Stomach (tissue), 9 donors: ENCODE measurements around the gene RSPRY1. TPM values are rescaled to one million over a fixed set of nuclear protein-coding genes. Genes with fewer than 3 reads are reported as not detected.
"Not testable (repeated sequence)": the region's sequence is repeated elsewhere in the genome, so short reads cannot be mapped to it uniquely, and the experiment has no call there.

Experiments
- DNase-seq, 2 donors: peaks; one replicate each; pipeline versions ENCODE4 v3.0.0 to v3.0.0-alpha.2; 2013 to 2019
- H3K27ac ChIP-seq, 5 donors: fragments of 200-600 bp in 4 of 5; sonication (generic) in 4 of 5; one replicate each; pipeline ENCODE4 v1.5.1; 2013 to 2019; ENCODE audit warnings: mild to moderate bottlenecking in 1 of 5, moderate library complexity in 1 of 5
- H3K27me3 ChIP-seq, 3 donors: fragments of 200-600 bp; sonication (generic); one replicate each; pipeline ENCODE4 v1.5.1; 2017 to 2019; ENCODE audit warnings: mixed run types in 1 of 3
- H3K36me3 ChIP-seq, 4 donors: fragments of 200-600 bp; sonication (generic); 1 replicate in 3 of 4; 2 replicates in 1 of 4; pipeline ENCODE4 v1.5.1; 2016 to 2019
- H3K4me1 ChIP-seq, 4 donors: fragments of 200-600 bp; sonication (generic); one replicate each; pipeline ENCODE4 v1.5.1; 2016 to 2019
- H3K4me3 ChIP-seq, 4 donors: fragments of 200-600 bp; sonication (generic) in 3 of 4; one replicate each; pipeline ENCODE4 v1.5.1; 2016 to 2019; ENCODE audit warnings: mild to moderate bottlenecking in 1 of 4
- H3K9me3 ChIP-seq, 4 donors: fragments of 200-600 bp; sonication (generic); one replicate each; pipeline ENCODE4 v1.5.1; 2016 to 2019
- CTCF ChIP-seq, 7 experiments: fragments of 450-650 bp in 4 of 7; fragments of 200-600 bp in 3 of 7; sonication (generic) in 3 of 7; IDR thresholded peaks; one replicate each; pipeline ENCODE4 v1.5.1; 2016 to 2019; ENCODE audit warnings: antibody characterized with exemption in 7 of 7, control low read depth in 2 of 7, mild to moderate bottlenecking in 1 of 7
- EP300 ChIP-seq: sonication (generic); formaldehyde crosslinking; IDR thresholded peaks from one replicate; pipeline ENCODE4 v1.6.1; 2017; ENCODE audit warnings: antibody characterized with exemption
- POLR2A ChIP-seq, 4 donors: fragments of 450-650 bp; IDR thresholded peaks; one replicate each; pipeline ENCODE4 v1.6.1; 2016; ENCODE audit warnings: antibody characterized with exemption in 4 of 4, control low read depth in 2 of 4, mild to moderate bottlenecking in 1 of 4, moderate library complexity in 1 of 4
- POLR2AphosphoS5 ChIP-seq, 3 donors: sonication (generic); formaldehyde crosslinking; IDR thresholded peaks; one replicate each; pipeline ENCODE4 v1.6.1; 2016; ENCODE audit warnings: antibody characterized with exemption in 3 of 3
- WGBS, 5 donors: extraction: QIAGEN DNeasy Blood & Tissue Kit in 3 of 5; methylation state at CpG; one replicate each; pipeline versions ENCODE4 v1.1.5 to v1.1.7; 2013 to 2018; 5-methylcytosine and 5-hydroxymethylcytosine counted together
- intact Hi-C: fragments of 100-400 bp; cut with DNase I; formaldehyde crosslinking; loops from one replicate; pipeline ENCODE4 v1.15.1; 2023; ENCODE audit warnings: low total_unique reads
- polyA plus RNA-seq, 3 donors: library from polyadenylated mRNA; stranded (reverse); fragments of 200-250 nt; gene quantifications; one replicate each; pipeline ENCODE4 v1.2.3, GENCODE V29; 2013
- total RNA-seq, 5 donors: library from RNA; depleted of rRNA; stranded (reverse); fragments of >200 nt; gene quantifications; one replicate each; pipeline versions ENCODE4 v1.1.0 to v1.2.3, GENCODE V29; 2014 to 2016
- donor health status: healthy with polysubstance abuse.
- donor health status: Bipolar disorder and iron deficiency.
- donor health status: healthy.

Gene RSPRY1
- total and polyA plus RNA-seq, 8 donors, result 5.5 to 110 (median 13.3) TPM

- TF ChIP-seq POLR2A (IDR thresholded peaks at IDR 0.05), result no peak
- no peak for TF ChIP-seq EP300
- TF ChIP-seq CTCF (IDR thresholded peaks at IDR 0.05), result peak in 1 of 7 experiments; percentile 16
- TF ChIP-seq POLR2AphosphoS5 (IDR thresholded peaks at IDR 0.05), result peak in 2 of 3 donors; percentile 73 to 87
- H3K36me3 ChIP-seq, result peaks cover 0 to 15% (median 1%) of the 10 kb centered on the region in 4 donors
- H3K27me3 ChIP-seq, result no peaks in the 10 kb centered on the region
- H3K9me3 ChIP-seq, result no peaks in the 10 kb centered on the region
- peaks cover 46 to 75% (median 71%) of the 10 kb centered on the region in 4 donors for H3K4me1 ChIP-seq
- H3K4me3 ChIP-seq, result no peak overlapping the region
- WGBS, 5 donors, result 32 to 54% (median 42%) methylated on average over 5 to 11 of the region's 11 CpGs
- intact Hi-C loops, result no loop called here
- H3K27ac ChIP-seq, result peak overlapping the region; percentile 86 to 92 (median 92)
- peak; percentile 91 to 94 for DNase-seq
These were observed 78.8 kb downstream of the RSPRY1 start for GRCh38 chr16:57264950-57265371.

GRCh38 chr16:57265850-57266530 is 79.9 kb downstream of the RSPRY1 start:
- intact Hi-C loops, result no loop called here
- no peaks in the 10 kb centered on the region for H3K27me3 ChIP-seq
- peaks cover 0 to 7% (median 0%) of the 10 kb centered on the region in 4 donors for H3K36me3 ChIP-seq
- DNase-seq, result peak; percentile 91 to 93
- H3K4me3 ChIP-seq, result no peak overlapping the region
- H3K9me3 ChIP-seq, result no peaks in the 10 kb centered on the region
- no peak for TF ChIP-seq POLR2A (IDR thresholded peaks at IDR 0.05)
- peak; percentile 24 to 77 (median 60) for TF ChIP-seq POLR2AphosphoS5 (IDR thresholded peaks at IDR 0.05)
- TF ChIP-seq CTCF (IDR thresholded peaks at IDR 0.05), result no peak
- TF ChIP-seq EP300, result no peak
- peak overlapping the region; percentile 86 to 92 (median 92) for H3K27ac ChIP-seq
- H3K4me1 ChIP-seq, result peaks cover 46 to 75% (median 69%) of the 10 kb centered on the region in 4 donors
- 28 to 44% (median 32%) methylated on average over 16 of the region's 16 CpGs for WGBS, 5 donors

- intact Hi-C loops, result no loop called here
- TF ChIP-seq POLR2AphosphoS5 (IDR thresholded peaks at IDR 0.05) (no peak), POLR2A (IDR thresholded peaks at IDR 0.05) (no peak), EP300 (no peak), CTCF (IDR thresholded peaks at IDR 0.05) (no peak)
- Histone ChIP-seq H3K27ac (peak overlapping the region; percentile 86 to 92 (median 92)), H3K4me1 (peaks cover 46 to 80% (median 68%) of the 10 kb centered on the region in 4 donors), H3K27me3 (no peaks in the 10 kb centered on the region), H3K4me3 (no peak overlapping the region), H3K9me3 (no peaks in the 10 kb centered on the region), H3K36me3 (peaks cover 0 to 2% (median 0%) of the 10 kb centered on the region in 4 donors)
- 20 to 33% (median 32%) methylated on average over 6 of the region's 6 CpGs for WGBS, 5 donors
- peak; percentile 60 to 61 for DNase-seq
These were observed 80.6 kb downstream of the RSPRY1 start for GRCh38 chr16:57266531-57267260.

- intact Hi-C loops, H3K4me3 ChIP-seq, H3K36me3 ChIP-seq, H3K9me3 ChIP-seq, H3K27me3 ChIP-seq, DNase-seq: not testable (repeated sequence)
- Histone ChIP-seq H3K4me1 (peaks cover 46 to 86% (median 70%) of the 10 kb centered on the region in 4 donors), H3K27ac (peak overlapping the region; percentile 86 to 92 (median 91))
- WGBS, 5 donors, result 41 to 58% (median 49%) methylated on average over 2 of the region's 2 CpGs
These were observed 81.2 kb downstream of the RSPRY1 start for GRCh38 chr16:57267343-57267742.
